Neural crest cell (in vitro differentiated cells): ENCODE results near the gene ACER3. TPM values are rescaled to one million over a fixed set of nuclear protein-coding genes. Genes with fewer than 3 reads are reported as not detected.

Experiments used
- DNase-seq: peaks from one replicate; pipeline ENCODE4 v3.0.0; 2021; ENCODE audit warnings: low read depth, mixed read lengths, low spot score
- H3K27ac Mint-ChIP-seq: one replicate; pipeline ENCODE4 v1.8.0; 2021; ENCODE audit warnings: mild to moderate bottlenecking, mixed read lengths; ENCODE audit not compliant: unreplicated experiment
- H3K27me3 Mint-ChIP-seq: 2 replicates; pipeline ENCODE4 v1.8.0; 2021; ENCODE audit warnings: low read depth, mild to moderate bottlenecking, mixed read lengths
- H3K36me3 Mint-ChIP-seq: 2 replicates; pipeline ENCODE4 v1.8.0; 2021; ENCODE audit warnings: low read depth, mild to moderate bottlenecking, mixed read lengths
- H3K4me1 Mint-ChIP-seq: 2 replicates; pipeline ENCODE4 v1.8.0; 2021; ENCODE audit warnings: mixed read lengths
- H3K4me3 Mint-ChIP-seq: one replicate; pipeline ENCODE4 v1.8.0; 2021; ENCODE audit warnings: mild to moderate bottlenecking, mixed read lengths
- H3K9me3 Mint-ChIP-seq: 2 replicates; pipeline ENCODE4 v1.8.0; 2021; ENCODE audit warnings: mixed read lengths
- CTCF ChIP-seq: fragments of 200-600 bp; sonication (generic); conservative IDR thresholded peaks from 2 replicates; pipeline ENCODE4 v1.5.0; 2021; ENCODE audit warnings: antibody characterized with exemption, mild to moderate bottlenecking
- total RNA-seq: library from RNA; stranded (reverse); gene quantifications from 2 replicates; pipeline ENCODE4 v1.2.1, GENCODE V29; 2021

The ACER3 gene
- total RNA-seq, 1 donor from 2014 or later: 19.0 TPM

DNA sequence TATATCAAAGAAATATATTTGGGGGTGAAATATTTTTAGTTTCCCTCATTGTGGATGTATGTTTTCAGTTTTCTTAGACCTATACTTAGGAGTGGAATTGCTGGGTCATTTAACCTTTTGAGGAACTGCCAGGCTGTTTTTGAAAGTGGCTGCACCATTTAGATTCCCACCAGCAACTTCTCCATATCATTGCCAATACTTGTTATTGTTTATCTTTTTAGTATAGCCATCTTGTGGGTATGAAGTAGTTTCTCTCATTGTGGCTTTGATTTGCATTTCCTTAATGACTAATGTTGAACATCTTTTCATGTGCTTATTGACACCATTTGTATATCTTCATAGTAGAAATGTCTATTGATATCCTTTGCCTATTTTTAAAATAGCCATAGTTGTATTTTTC, 111.3 kb downstream of the ACER3 start:
- no peak overlapping the region for H3K27ac Mint-ChIP-seq

DNA sequence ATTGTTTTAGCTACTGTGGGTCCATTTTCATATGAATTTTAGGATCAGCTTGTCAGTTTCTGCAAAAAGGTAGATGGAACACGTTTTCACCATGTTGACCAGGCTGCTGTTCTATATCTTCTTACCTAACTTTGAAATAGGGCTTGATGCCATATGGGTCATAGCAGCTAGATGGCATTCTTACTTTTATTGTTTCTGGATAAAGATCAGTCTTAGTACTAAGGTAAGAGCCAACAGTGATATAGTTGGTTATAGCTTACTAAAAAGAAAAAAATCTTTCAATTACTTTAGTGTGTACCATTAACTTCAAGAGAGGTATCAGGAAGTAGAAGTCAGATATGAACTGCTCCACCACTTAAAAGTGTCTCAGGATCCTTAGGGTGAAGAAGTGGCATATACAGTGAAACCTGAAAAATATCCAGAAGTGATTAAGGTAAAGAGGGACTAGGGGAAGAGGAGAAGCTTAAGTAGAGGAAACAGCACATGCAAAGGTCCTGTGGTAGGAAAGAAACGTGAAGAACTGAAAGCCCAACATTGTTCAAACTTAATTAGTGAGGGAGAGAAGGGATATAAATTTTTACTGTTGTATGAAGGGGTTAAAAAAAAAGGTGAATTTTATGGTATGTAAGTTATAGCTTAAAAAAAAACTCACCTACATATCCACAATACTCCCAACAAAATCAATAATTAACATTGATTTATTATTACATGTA, 113.6 kb downstream of the ACER3 start:
- H3K4me1 Mint-ChIP-seq: no peaks in the 10 kb centered on the region
- no peak overlapping the region for H3K4me3 Mint-ChIP-seq
- peaks cover 25% of the 10 kb centered on the region for H3K36me3 Mint-ChIP-seq
- no peak for TF ChIP-seq CTCF
- H3K27ac Mint-ChIP-seq: no peak overlapping the region
- H3K9me3 Mint-ChIP-seq: peaks cover 8% of the 10 kb centered on the region
- no peaks in the 10 kb centered on the region for H3K27me3 Mint-ChIP-seq
- DNase-seq: no peak

More for the DNA sequence above, 111.3 kb downstream of the ACER3 start:
- no peak for TF ChIP-seq CTCF
- Mint-ChIP-seq H3K27me3 (no peaks in the 10 kb centered on the region), H3K4me3 (no peak overlapping the region), H3K36me3 (peaks cover 25% of the 10 kb centered on the region), H3K4me1 (no peaks in the 10 kb centered on the region), H3K9me3 (peaks cover 8% of the 10 kb centered on the region)
- no peak for DNase-seq

- Mint-ChIP-seq H3K9me3 (peaks cover 6% of the 10 kb centered on the region), H3K27ac (no peak overlapping the region), H3K27me3 (no peaks in the 10 kb centered on the region), H3K4me1 (no peaks in the 10 kb centered on the region), H3K4me3 (no peak overlapping the region), H3K36me3 (peaks cover 20% of the 10 kb centered on the region)
- TF ChIP-seq CTCF: no peak
- no peak for DNase-seq
Observed at GRCh38 chr11:76975513-76975912, 114.8 kb downstream of the ACER3 start.

- Mint-ChIP-seq H3K36me3 (peaks cover 4% of the 10 kb centered on the region), H3K4me1 (no peaks in the 10 kb centered on the region), H3K9me3 (no peaks in the 10 kb centered on the region), H3K27me3 (no peaks in the 10 kb centered on the region), H3K27ac (no peak overlapping the region), H3K4me3 (no peak overlapping the region)
- no peak for TF ChIP-seq CTCF
- DNase-seq: no peak
Observed at GRCh38 chr11:76977791-76978190, 117.1 kb downstream of the ACER3 start.

GRCh38 chr11:76978239-76978638, 117.5 kb downstream of the ACER3 start:
- Mint-ChIP-seq H3K4me1 (no peaks in the 10 kb centered on the region), H3K9me3 (no peaks in the 10 kb centered on the region)
- no peak for DNase-seq

More at GRCh38 chr11:76978239-76978638, 117.5 kb downstream of the ACER3 start:
- no peak for TF ChIP-seq CTCF
- Mint-ChIP-seq H3K27me3 (no peaks in the 10 kb centered on the region), H3K36me3 (peaks cover 2% of the 10 kb centered on the region), H3K27ac (no peak overlapping the region), H3K4me3 (no peak overlapping the region)
